Dendritic cell treated with granulocyte-macrophage colony-stimulating factor and Interleukin-4, amounts not matched to agents 40 ng/mL and 50 ng/mL, for 4 days (primary cell): ENCODE data around the gene CTXND1.

ENCODE experiments used
- H3K27ac Mint-ChIP-seq: one replicate; pipeline ENCODE4 v1.8.0; 2022; ENCODE audit warnings: mild to moderate bottlenecking, mixed read lengths
- H3K27me3 Mint-ChIP-seq: one replicate; pipeline ENCODE4 v1.8.0; 2022; ENCODE audit warnings: mild to moderate bottlenecking, mixed read lengths
- H3K36me3 Mint-ChIP-seq: one replicate; pipeline ENCODE4 v1.8.0; 2022; ENCODE audit warnings: low read depth, mixed read lengths
- H3K4me1 Mint-ChIP-seq: one replicate; pipeline ENCODE4 v1.8.0; 2022; ENCODE audit warnings: low read depth, mixed read lengths
- H3K4me3 Mint-ChIP-seq: one replicate; pipeline ENCODE4 v1.8.0; 2022; ENCODE audit warnings: mild to moderate bottlenecking, moderate library complexity, mixed read lengths
- H3K9me3 Mint-ChIP-seq: one replicate; pipeline ENCODE4 v1.8.0; 2022; ENCODE audit warnings: mixed read lengths
- intact Hi-C: fragments of 100-400 bp; cut with micrococcal nuclease; formaldehyde crosslinking; loops from one replicate; pipeline ENCODE4 v1.15.0; 2022

CTXND1 gene

DNA sequence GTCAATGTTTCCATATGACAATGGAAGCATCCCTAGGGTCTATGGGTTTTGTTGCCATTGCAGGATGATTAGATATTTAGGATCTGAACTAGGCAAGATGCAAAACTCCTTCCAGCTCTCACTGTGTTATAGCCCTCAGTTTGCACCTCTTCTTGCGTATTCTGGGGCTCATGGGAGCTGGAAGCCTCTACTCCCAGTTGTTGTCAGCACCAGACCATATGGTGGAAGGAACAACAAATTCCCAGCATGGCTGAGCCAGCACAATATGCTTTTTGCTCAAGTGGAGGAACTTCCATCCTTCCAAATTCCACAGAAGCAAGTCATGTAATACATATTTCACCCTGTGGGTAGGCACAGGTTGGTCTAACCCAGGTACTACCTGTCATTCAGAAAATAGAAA is 18.5 kb upstream of the CTXND1 start:
- H3K4me1 Mint-ChIP-seq, result peaks cover 5% of the 10 kb centered on the region
- no peaks in the 10 kb centered on the region for H3K36me3 Mint-ChIP-seq
- H3K27ac Mint-ChIP-seq, result no peak overlapping the region
- peaks cover 23% of the 10 kb centered on the region for H3K27me3 Mint-ChIP-seq
- intact Hi-C loops, result no loop called here
- no peak overlapping the region for H3K4me3 Mint-ChIP-seq
- H3K9me3 Mint-ChIP-seq, result no peaks in the 10 kb centered on the region

GRCh38 chr15:80268101-80268500 is 16.1 kb upstream of the CTXND1 start:
- intact Hi-C loops, result no loop called here
- Mint-ChIP-seq H3K4me3 (no peak overlapping the region), H3K27ac (no peak overlapping the region), H3K4me1 (peaks cover 5% of the 10 kb centered on the region), H3K36me3 (no peaks in the 10 kb centered on the region), H3K9me3 (no peaks in the 10 kb centered on the region), H3K27me3 (peaks cover 23% of the 10 kb centered on the region)

- H3K4me1 Mint-ChIP-seq, result peaks cover 5% of the 10 kb centered on the region
- intact Hi-C loops, result no loop called here
- no peak overlapping the region for H3K27ac Mint-ChIP-seq
- H3K36me3 Mint-ChIP-seq, result no peaks in the 10 kb centered on the region
- H3K27me3 Mint-ChIP-seq, result peaks cover 25% of the 10 kb centered on the region
- no peaks in the 10 kb centered on the region for H3K9me3 Mint-ChIP-seq
- H3K4me3 Mint-ChIP-seq, result no peak overlapping the region
Observed at GRCh38 chr15:80267658-80268057, 15.6 kb upstream of the CTXND1 start.

DNA sequence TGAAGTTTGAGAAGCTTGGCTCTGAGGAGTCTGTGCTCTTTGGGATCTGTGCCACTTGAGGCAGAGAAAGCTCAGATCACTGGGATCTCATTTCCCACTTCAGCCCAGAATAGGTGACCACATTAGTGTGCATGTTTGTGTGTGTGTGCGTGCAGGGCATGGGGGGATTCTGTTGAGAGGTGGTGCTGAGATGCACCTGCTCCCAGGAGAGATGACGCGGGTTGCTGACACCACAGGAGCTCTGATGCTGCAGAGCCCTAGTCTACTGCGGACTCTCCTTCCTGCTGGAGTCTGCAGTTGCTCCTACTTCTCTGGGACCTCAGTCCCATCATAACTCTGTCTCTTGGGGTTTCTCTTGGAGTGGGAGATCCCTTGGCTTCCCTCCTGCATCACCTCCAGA is 14.7 kb upstream of the CTXND1 start:
- intact Hi-C loops, result no loop called here
- Mint-ChIP-seq H3K36me3 (no peaks in the 10 kb centered on the region), H3K27ac (no peak overlapping the region), H3K27me3 (peaks cover 30% of the 10 kb centered on the region), H3K4me3 (no peak overlapping the region), H3K4me1 (peaks cover 5% of the 10 kb centered on the region), H3K9me3 (no peaks in the 10 kb centered on the region)

DNA sequence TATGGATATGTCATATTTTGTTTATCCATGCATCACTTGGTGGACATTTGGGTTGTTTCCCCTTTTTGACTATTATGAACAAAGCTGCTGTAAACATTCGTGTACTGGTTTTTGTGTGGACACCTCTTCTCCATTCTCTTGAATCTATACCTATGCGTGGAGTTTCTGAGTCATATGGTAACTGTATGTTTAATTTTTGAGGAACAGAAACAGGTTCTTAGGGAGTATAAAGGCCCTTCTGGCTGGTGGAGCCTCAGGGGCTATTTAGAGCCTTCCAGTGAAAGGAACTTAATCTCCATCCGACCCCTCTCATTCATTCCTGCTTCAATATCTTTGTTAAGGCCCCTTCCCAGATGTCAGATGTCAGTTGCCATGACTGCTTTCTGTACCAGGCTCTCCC is 14.1 kb upstream of the CTXND1 start:
- peaks cover 5% of the 10 kb centered on the region for H3K4me1 Mint-ChIP-seq
- intact Hi-C loops, result no loop called here
- no peaks in the 10 kb centered on the region for H3K9me3 Mint-ChIP-seq
- H3K4me3 Mint-ChIP-seq, result no peak overlapping the region
- no peaks in the 10 kb centered on the region for H3K36me3 Mint-ChIP-seq
- no peak overlapping the region for H3K27ac Mint-ChIP-seq
- H3K27me3 Mint-ChIP-seq, result peaks cover 28% of the 10 kb centered on the region

DNA sequence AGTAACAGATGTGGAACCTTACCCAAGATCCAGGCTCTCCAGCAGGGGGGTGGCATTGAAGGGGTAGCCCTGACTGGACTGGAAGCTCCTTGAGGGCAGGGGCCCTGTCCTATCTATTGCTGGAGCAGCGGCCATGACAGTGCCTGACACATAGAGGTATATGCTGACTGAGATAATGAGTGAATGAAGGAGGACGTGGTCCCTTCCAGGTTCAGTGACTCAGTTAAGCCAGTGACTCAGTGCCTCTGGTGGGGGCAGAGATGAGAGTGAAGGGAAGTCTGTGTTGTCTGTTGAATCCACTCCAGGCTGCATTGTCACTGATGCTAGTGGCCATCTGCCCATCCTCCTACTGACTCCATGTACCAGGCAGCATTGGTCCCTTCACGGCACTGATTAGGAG is 13.0 kb upstream of the CTXND1 start:
- Mint-ChIP-seq H3K27me3 (peaks cover 33% of the 10 kb centered on the region), H3K4me1 (peaks cover 5% of the 10 kb centered on the region), H3K9me3 (no peaks in the 10 kb centered on the region)

DNA sequence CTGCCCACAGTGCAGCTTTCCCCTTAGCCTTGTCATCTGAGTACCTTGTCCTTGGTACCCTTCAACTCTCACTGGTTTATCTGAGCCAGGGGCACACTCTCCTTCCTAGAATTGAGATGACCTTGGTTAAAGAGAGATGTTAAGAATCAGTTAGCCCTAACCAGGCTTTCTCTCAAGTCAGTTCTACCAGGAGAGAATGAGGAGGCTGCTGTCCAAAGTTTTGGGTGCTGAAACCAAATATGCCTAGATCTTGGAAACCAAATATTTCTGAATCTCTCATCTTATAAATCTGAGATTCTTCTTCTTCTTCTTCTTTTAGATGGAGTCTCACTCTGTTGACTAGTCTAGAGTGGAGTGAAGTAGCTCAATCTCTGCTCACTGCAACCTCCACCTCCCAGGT is 12.0 kb upstream of the CTXND1 start:
- no peaks in the 10 kb centered on the region for H3K36me3 Mint-ChIP-seq
- H3K9me3 Mint-ChIP-seq, result no peaks in the 10 kb centered on the region
- H3K27ac Mint-ChIP-seq, result no peak overlapping the region
- peaks cover 36% of the 10 kb centered on the region for H3K27me3 Mint-ChIP-seq
- intact Hi-C loops, result no loop called here
- H3K4me1 Mint-ChIP-seq, result peaks cover 5% of the 10 kb centered on the region
- no peak overlapping the region for H3K4me3 Mint-ChIP-seq

More for the DNA sequence above, 13.0 kb upstream of the CTXND1 start:
- intact Hi-C loops, result no loop called here
- Mint-ChIP-seq H3K4me3 (no peak overlapping the region), H3K36me3 (no peaks in the 10 kb centered on the region), H3K27ac (no peak overlapping the region)

GRCh38 chr15:80260551-80260950 is 8.5 kb upstream of the CTXND1 start:
- intact Hi-C loops, result no loop called here
- no peaks in the 10 kb centered on the region for H3K36me3 Mint-ChIP-seq
- H3K27me3 Mint-ChIP-seq, result peaks cover 39% of the 10 kb centered on the region
- no peaks in the 10 kb centered on the region for H3K9me3 Mint-ChIP-seq
- no peak overlapping the region for H3K4me3 Mint-ChIP-seq
- H3K27ac Mint-ChIP-seq, result no peak overlapping the region
- H3K4me1 Mint-ChIP-seq, result no peaks in the 10 kb centered on the region

GRCh38 chr15:80259942-80260510 is 8.0 kb upstream of the CTXND1 start:
- no peaks in the 10 kb centered on the region for H3K4me1 Mint-ChIP-seq
- H3K9me3 Mint-ChIP-seq, result no peaks in the 10 kb centered on the region

GRCh38 chr15:80251428-80252120 is 439 bp downstream of the CTXND1 start:
- Mint-ChIP-seq H3K9me3 (no peaks in the 10 kb centered on the region), H3K4me3 (no peak overlapping the region), H3K27me3 (peaks cover 75% of the 10 kb centered on the region), H3K4me1 (no peaks in the 10 kb centered on the region), H3K36me3 (no peaks in the 10 kb centered on the region), H3K27ac (no peak overlapping the region)
- intact Hi-C loops, result no loop called here

More at GRCh38 chr15:80259942-80260510, 8.0 kb upstream of the CTXND1 start:
- Mint-ChIP-seq H3K27me3 (peaks cover 42% of the 10 kb centered on the region), H3K27ac (no peak overlapping the region), H3K4me3 (no peak overlapping the region), H3K36me3 (no peaks in the 10 kb centered on the region)
- intact Hi-C loops, result no loop called here

DNA sequence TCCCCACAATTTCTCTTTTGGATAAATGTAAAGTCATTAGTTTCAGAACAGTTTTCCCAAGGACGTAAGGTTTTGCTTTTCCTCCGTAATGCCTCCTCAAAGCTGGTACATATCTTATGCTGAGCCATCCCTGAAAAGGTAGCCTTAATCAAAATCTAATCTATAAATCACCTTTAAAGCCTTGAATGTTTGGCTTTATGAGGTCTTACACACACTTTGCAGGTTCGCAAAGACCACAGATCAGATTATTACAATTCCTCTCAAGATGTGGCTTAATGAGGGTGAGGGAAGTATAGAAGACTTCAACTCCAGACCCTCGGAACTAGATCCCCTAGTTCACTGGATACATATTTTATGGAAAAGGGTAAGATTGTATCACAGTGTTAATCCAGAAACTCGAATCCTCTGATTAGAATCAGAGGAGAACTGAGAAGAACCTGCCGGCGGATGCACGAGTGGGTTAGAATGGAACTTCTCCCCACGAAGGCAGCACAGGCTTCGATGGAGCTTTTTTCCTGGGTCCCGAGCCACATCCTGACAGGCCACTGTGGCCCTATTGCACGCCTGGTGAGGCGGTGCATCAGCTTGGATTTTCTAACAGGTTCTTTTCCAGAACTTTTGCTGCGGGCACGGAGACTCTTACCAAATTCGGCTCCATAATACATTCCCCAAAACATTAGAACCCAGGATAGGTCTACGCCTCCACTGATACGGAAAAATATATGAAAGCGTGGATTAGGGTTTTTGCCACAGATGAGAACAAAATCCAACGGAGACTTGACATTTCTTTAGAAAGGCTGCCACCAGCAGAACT is 1.2 kb downstream of the CTXND1 start:
- Mint-ChIP-seq H3K9me3 (no peaks in the 10 kb centered on the region), H3K27me3 (peaks cover 74% of the 10 kb centered on the region), H3K27ac (no peak overlapping the region), H3K4me1 (no peaks in the 10 kb centered on the region), H3K4me3 (no peak overlapping the region), H3K36me3 (no peaks in the 10 kb centered on the region)
- intact Hi-C loops, result no loop called here

DNA sequence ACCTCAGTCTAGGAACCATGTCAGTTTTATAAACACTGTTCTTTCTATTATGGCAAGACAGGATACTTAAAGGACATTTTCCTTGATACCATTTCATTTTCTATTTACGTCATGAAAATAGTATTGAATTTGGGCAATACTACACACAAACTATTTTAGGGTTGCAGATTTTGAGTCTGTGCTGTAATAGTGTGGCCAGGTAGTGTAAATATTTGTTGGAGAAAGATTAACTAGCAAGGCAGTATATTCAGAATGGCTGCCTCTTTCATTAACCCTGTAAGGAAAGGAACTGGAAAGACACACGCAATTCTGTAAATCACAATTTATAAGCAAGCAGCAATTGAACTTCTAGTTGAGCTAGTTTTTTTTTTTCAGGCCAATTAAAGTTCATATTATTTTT is 2.0 kb downstream of the CTXND1 start:
- H3K4me1 Mint-ChIP-seq, result no peaks in the 10 kb centered on the region
- H3K36me3 Mint-ChIP-seq, result no peaks in the 10 kb centered on the region
- H3K4me3 Mint-ChIP-seq, result no peak overlapping the region
- intact Hi-C loops, result no loop called here
- no peak overlapping the region for H3K27ac Mint-ChIP-seq
- H3K9me3 Mint-ChIP-seq, result no peaks in the 10 kb centered on the region
- H3K27me3 Mint-ChIP-seq, result peaks cover 75% of the 10 kb centered on the region

DNA sequence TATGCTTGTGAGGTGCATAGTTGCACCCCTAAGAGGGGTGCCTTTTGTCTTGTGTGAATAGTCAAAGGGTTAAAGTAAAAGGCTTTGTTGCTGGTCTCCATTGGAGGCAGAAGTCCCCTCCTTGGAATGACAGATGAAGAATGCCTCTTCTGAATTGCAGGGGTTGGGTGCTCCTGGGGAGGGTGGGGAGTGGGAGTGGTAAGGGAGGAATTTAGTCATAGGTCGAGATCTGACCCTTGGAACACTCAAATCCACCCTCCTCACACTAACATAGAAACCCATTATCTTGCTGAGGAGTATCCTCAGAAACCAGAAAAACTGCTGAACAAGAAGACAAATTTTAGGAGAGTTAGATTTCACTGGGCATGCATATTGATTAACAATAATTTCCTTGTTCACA is 4.7 kb downstream of the CTXND1 start:
- H3K4me3 Mint-ChIP-seq, result no peak overlapping the region
- no peaks in the 10 kb centered on the region for H3K4me1 Mint-ChIP-seq
- intact Hi-C loops, result no loop called here
- H3K9me3 Mint-ChIP-seq, result no peaks in the 10 kb centered on the region
- no peaks in the 10 kb centered on the region for H3K36me3 Mint-ChIP-seq
- no peak overlapping the region for H3K27ac Mint-ChIP-seq
- H3K27me3 Mint-ChIP-seq, result peaks cover 63% of the 10 kb centered on the region

DNA sequence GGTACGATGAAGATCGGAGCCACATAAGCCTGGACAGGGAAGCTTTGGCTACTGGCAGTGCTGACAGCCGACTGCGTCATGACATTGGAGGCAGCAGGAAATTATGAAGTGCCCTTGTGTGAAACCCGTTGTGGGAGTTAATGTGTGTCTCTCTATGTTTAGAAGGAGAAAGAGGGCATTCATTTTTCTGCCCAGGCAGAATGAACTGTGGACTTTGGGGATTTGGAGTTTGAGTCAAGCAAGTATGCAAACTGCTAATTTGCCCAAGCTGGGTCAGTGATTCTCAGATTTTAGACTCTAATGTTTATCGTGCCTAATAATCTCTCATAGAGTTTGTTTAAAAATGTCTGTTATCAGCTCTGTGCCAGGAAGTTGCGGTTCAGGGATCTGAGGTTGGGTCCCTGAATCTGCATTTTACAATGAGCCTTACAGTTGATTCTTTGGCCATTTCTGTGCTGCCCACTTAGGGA is 5.6 kb downstream of the CTXND1 start:
- Mint-ChIP-seq H3K27me3 (peaks cover 65% of the 10 kb centered on the region), H3K4me1 (no peaks in the 10 kb centered on the region), H3K4me3 (no peak overlapping the region), H3K27ac (no peak overlapping the region), H3K9me3 (no peaks in the 10 kb centered on the region), H3K36me3 (no peaks in the 10 kb centered on the region)
- intact Hi-C loops, result no loop called here
